Measurements from ENCODE around the gene MYO3B.

DNA sequence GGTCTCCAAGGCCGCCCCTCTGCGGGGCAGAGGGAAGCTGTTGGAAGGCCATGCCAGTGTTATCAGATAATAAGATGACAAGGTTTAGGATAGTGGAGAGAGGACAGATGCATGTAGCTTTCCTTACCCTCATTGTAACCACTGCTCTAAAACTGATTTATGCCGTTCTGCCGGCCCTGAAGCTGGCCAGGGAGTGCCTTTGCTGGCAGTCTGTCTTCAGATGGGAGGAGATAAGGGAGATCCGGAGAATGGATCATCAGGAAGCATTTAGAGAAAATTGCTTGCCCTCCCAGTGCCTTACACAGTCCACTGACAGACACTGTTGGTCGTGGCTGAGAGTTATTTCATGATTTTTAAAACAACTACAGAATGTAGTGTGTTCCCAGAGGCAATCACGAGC, 35.4 kb upstream of the MYO3B start:
- TF ChIP-seq SP1 (IDR thresholded peaks at IDR 0.05) = no peak
- TF ChIP-seq, protein P1, sequence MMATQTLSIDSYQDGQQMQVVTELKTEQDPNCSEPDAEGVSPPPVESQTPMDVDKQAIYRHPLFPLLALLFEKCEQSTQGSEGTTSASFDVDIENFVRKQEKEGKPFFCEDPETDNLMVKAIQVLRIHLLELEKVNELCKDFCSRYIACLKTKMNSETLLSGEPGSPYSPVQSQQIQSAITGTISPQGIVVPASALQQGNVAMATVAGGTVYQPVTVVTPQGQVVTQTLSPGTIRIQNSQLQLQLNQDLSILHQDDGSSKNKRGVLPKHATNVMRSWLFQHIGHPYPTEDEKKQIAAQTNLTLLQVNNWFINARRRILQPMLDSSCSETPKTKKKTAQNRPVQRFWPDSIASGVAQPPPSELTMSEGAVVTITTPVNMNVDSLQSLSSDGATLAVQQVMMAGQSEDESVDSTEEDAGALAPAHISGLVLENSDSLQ (IDR thresholded peaks at IDR 0.05) = no peak
- no peak for TF ChIP-seq TARDBP (IDR thresholded peaks at IDR 0.05)
- no peak for TF ChIP-seq BHLHE40 (IDR thresholded peaks at IDR 0.05; ENCODE audit: borderline replicate concordance)
- TF ChIP-seq FOXM1 (IDR thresholded peaks at IDR 0.05; ENCODE audit: borderline replicate concordance) = no peak
- TF ChIP-seq ELF4 (IDR thresholded peaks at IDR 0.05) = no peak
- TF ChIP-seq SUZ12 (IDR thresholded peaks at IDR 0.05) = no peak
